Measurements from ENCODE around the gene SLC34A3.
A peak's percentile ranks its signal among the peaks of the same experiment; 100 is the strongest.

The SLC34A3 gene

DNA sequence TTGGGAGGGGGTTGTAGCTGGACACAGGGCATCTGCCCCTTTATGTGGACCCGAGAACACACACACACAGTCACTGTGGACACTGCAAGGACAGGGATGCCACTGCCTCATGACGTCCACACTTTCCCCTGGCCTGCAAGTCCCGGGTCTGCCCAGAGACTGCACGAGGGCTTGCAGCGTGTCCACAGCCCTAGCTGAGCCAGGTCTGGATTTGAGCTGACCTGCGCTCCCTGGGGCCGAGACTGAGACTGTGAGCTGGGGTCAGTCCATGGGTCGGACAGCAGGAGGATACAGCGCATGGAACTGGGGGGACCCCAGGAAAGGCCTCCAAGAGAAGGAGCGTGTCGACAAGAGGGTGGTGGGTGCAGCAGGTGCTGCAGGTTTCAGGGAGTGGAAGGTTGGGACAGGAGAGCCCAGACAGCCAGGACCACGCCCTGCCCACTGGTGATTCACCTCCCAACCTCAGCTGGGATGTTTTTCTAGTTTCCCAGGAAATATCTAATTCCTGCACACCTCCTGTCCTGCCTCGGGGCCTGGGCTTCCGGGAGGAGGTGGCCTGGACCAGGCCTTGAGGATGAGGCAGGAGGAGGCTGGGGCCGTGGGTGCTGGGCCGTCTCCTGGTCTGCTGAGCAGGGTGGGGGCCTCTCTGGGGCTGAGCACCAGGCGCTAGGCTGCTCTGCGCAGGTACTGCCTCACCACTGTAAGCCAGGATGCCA lies 4.2 kb upstream of the SLC34A3 start:
- DNase-seq (ENCODE audit: low read depth) = no peak
- H3K4me3 ChIP-seq (ENCODE audit: control insufficient read depth, low read depth, low read length) = no peak overlapping the region
- TF ChIP-seq, protein P1, sequence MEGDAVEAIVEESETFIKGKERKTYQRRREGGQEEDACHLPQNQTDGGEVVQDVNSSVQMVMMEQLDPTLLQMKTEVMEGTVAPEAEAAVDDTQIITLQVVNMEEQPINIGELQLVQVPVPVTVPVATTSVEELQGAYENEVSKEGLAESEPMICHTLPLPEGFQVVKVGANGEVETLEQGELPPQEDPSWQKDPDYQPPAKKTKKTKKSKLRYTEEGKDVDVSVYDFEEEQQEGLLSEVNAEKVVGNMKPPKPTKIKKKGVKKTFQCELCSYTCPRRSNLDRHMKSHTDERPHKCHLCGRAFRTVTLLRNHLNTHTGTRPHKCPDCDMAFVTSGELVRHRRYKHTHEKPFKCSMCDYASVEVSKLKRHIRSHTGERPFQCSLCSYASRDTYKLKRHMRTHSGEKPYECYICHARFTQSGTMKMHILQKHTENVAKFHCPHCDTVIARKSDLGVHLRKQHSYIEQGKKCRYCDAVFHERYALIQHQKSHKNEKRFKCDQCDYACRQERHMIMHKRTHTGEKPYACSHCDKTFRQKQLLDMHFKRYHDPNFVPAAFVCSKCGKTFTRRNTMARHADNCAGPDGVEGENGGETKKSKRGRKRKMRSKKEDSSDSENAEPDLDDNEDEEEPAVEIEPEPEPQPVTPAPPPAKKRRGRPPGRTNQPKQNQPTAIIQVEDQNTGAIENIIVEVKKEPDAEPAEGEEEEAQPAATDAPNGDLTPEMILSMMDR (IDR thresholded peaks at IDR 0.05; ENCODE audit: control insufficient read depth, insufficient read depth, low read depth, low read length, missing control alignments) = no peak

- H3K4me3 ChIP-seq (ENCODE audit: control insufficient read depth, low read depth, low read length) = no peak within 1 kb of the TSS
- TF ChIP-seq, protein P1 (IDR thresholded peaks at IDR 0.05; ENCODE audit: control insufficient read depth, insufficient read depth, low read depth, low read length, missing control alignments) = peak; percentile 92
- no peak for DNase-seq (ENCODE audit: low read depth)
Measured at GRCh38 chr9:137227054-137227852, 3.4 kb upstream of the SLC34A3 start, which contains the start of gene RNF224. RNF224 (plus strand) TSS chr9:137227502; CDS start chr9:137228336, 834 bp downstream.

- no peak overlapping the region for H3K4me3 ChIP-seq (ENCODE audit: control insufficient read depth, low read depth, low read length)
- TF ChIP-seq, protein P1 (IDR thresholded peaks at IDR 0.05; ENCODE audit: control insufficient read depth, insufficient read depth, low read depth, low read length, missing control alignments) = no peak
- no peak for DNase-seq (ENCODE audit: low read depth)
Measured at GRCh38 chr9:137227853-137228505, 2.7 kb upstream of the SLC34A3 start.

- no peak overlapping the region for H3K4me3 ChIP-seq (ENCODE audit: control insufficient read depth, low read depth, low read length)
- TF ChIP-seq, protein P1 (IDR thresholded peaks at IDR 0.05; ENCODE audit: control insufficient read depth, insufficient read depth, low read depth, low read length, missing control alignments) = no peak
- no peak for DNase-seq (ENCODE audit: low read depth)
Measured at GRCh38 chr9:137228506-137228967, 2.2 kb upstream of the SLC34A3 start.

DNA sequence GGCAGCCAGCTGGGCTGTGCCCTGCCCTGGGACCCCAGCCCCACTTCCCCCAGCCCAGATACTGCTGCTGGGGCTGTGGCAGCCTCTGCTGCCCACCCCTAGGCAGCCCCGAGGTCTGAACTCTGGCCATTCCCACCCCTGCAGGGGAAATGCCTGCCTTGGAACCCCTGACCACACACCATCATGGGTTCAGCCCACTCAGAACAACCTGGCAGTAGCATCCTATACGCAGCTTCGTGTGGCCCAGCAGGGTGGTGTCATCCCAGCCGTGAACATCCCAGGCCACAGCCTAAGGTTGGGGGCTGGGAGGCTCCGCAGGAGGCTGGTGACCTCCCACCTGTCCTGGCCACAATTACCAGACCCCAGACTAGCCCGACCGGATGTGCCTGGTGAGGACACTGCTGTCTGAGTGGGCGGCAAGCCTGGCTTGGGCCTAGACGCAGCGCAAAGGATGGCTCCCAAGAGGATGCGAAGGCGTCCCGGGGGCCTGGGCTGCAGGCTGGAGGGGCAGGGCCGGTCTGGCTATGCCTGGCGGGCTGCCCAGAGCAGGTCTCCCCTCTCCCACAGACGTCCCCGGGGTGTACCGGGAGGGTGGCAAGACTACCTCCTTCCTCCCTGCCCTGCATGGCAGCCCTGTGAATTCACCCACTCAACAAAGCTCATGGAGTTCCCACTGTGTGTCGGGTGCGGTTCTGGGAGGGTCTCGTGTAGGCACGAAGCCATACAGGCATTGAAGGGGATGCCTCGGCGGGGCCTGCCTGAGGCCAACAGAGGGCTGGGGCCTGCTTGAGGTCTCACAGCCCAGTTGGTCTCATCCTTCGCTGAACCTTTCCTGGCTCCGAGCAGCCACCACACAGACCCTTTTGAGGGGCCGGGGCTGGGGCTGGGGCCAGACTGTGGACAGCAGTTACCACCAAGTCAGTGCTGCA lies 1.5 kb upstream of the SLC34A3 start:
- TF ChIP-seq, protein P1 (IDR thresholded peaks at IDR 0.05; ENCODE audit: control insufficient read depth, insufficient read depth, low read depth, low read length, missing control alignments) = no peak
- no peak overlapping the region for H3K4me3 ChIP-seq (ENCODE audit: control insufficient read depth, low read depth, low read length)
- no peak for DNase-seq (ENCODE audit: low read depth)

Data from AG09309 (cell line).